HTERT RPE-1 (cell line): Measurements from ENCODE around the gene SASS6.
"Not testable (repeated sequence)": the region's sequence is repeated elsewhere in the genome, so short reads cannot be mapped to it uniquely, and the experiment has no call there.

Experiments
- in situ Hi-C: fragments of 300-500 bp; cut with MboI; formaldehyde crosslinking; loops from 4 replicates; pipeline ENCODE4 v1.14.3; 2020; ENCODE audit warnings: low sequenced_read_pairs

Gene SASS6

DNA sequence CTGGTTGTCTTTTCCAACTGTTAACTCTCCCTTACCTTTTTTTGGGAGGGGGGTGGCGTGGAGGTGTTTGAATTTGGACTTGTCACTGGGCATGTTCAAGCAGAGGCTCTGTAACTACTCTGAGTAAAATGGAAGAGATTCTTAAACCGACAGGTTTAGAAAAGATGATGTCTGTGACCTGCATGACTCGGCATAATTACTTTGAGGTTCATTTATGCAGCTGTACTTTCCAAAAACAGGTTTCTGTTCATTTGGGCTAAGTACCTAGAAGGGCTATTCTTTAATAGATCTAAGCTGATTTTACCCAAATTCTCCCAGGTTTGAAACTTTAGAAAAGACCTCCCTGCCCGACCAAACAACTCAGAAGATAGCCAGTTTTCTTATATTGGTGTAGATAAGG, 82.6 kb downstream of the SASS6 start:
- in situ Hi-C loops: no loop called here

- in situ Hi-C loops: not testable (repeated sequence)
Observed at GRCh38 chr1:100047235-100047708, 85.5 kb downstream of the SASS6 start.

DNA sequence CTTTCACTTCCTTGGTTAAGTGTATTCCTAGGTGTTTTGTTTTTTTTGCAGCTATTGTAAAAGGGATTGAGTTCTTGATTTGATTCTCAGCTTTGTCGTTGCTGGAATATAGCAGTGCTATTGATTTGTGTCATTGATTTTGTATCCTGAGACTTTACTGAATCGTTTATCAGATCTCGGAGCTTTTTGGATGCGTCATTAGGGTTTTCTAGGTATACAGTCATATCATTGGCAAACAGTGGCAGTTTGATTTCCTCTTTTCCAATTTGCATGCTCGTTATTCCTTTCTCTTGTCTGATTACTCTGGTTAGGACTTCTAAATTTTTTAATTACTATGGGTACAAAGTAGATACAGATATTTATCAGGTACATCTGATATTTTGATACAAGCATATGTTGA, 87.5 kb downstream of the SASS6 start:
- in situ Hi-C loops: no loop called here

DNA sequence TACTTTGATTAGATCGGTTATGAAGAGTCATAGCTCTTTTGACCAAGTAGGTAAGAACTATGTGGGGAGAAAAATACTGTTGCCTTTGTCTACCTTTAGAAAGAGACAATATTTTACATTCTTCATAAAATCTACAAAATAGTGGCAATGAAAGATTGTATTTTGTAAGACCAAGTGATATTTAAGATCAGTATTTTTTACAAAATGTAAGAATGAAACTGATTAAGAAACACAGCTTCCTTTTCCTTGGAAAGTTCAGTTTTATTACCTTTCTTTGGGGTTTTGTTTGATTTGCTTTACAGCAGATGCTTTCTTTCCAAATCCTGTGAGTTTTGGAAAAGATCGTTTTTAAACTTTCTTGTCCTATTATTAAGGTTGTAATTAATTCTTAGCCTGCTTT, 93.1 kb downstream of the SASS6 start:
- in situ Hi-C loops: no loop called here

DNA sequence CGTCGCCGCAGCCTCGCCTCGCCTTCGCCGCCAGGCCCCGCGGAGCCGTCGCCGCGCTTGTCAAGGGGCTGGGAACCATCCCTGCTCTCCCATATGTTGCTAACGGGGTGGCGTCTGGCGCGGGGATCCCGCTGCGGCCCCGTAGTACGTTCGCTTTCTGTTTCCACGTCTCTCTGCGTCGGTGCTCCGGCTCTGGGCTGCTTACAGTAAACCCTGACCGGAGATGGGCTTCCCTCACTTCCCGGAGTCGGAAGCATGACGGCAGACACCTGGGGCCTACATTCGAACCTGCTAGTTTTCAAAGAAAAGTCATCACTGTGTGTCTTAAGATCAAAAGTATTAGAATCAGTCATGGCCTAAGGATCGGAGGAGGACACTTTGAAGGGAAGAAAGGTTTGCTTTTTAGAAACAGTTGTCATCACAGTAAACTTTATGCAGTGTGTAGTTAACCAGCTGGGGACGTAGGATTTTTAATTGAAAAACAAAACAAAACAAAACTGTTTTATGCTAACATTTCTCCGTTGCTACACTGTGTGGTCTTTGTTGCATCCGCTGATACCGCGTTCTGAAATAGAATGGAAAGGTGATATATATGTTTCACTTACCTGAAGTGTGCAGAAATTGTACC, 94.0 kb downstream of the SASS6 start:
- in situ Hi-C loops: no loop called here

GRCh38 chr1:100037927-100038659, 94.6 kb downstream of the SASS6 start:
- in situ Hi-C loops: no loop called here

GRCh38 chr1:100037656-100037926, 95.1 kb downstream of the SASS6 start:
- in situ Hi-C loops: no loop called here

- in situ Hi-C loops: no loop called here
Observed at GRCh38 chr1:100036718-100037655, 95.7 kb downstream of the SASS6 start.

GRCh38 chr1:100035214-100035613, 97.5 kb downstream of the SASS6 start:
- in situ Hi-C loops: no loop called here

DNA sequence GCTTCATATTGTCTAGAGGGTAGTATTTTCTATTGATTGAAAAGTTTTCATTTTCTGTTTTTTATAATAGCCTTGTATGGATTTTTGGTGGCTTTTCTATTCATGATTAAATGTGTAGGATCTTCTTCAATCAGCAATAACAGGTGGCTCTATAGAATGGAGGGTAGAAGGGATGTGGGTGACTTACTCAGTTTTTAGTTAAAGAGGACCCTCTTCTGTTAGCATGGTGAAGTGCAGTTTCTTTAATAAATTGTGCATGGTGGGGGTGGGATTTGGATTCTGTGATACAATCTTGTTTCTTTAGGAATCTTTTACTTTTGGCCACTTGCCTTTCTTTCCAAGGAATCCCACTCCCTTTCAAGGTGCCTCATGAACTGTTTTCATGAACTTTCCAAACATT, 98.3 kb downstream of the SASS6 start:
- in situ Hi-C loops: no loop called here
